ENCODE measurements around the gene IMMP2L.
"Not testable (repeated sequence)": the region's sequence is repeated elsewhere in the genome, so short reads cannot be mapped to it uniquely, and the experiment has no call there.

IMMP2L gene

DNA sequence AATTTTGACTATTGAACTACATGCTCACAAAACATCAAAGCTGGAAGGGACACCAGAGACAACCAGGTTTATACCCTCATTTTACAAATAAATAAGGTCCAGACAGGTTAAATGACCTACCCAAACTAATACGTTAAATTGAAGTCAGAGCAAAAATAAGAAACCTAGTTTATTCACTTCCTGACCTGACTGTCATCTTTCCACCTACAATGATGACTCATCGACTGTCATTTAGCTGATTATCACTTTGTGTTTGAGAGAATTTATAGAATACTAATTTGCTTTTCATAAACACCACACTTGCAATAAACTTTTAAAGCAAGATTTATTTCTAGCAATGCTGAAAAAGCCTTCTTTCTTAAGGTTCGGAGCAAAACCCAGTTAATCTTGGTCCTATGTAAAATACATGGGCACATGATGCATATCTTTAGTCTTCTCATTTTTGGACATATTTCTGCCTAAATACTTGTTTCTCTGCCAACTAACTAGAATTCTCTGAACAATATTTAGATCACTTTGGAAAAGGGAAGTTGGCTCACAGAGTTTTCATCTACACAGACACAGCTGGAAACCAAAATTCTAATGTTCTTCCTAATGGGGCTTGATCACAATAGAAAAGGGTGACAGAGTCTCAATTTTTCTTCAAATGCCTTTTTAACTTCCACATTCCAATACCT lies 488.1 kb downstream of the IMMP2L start:
- DNase-seq (ENCODE audit: low spot score) = no peak

- not testable (repeated sequence) for DNase-seq (ENCODE audit: low spot score)
Measured at GRCh38 chr7:111072658-111073057, 489.6 kb downstream of the IMMP2L start.

GRCh38 chr7:111071556-111071955 lies 490.7 kb downstream of the IMMP2L start:
- DNase-seq (ENCODE audit: low spot score) = no peak

DNA sequence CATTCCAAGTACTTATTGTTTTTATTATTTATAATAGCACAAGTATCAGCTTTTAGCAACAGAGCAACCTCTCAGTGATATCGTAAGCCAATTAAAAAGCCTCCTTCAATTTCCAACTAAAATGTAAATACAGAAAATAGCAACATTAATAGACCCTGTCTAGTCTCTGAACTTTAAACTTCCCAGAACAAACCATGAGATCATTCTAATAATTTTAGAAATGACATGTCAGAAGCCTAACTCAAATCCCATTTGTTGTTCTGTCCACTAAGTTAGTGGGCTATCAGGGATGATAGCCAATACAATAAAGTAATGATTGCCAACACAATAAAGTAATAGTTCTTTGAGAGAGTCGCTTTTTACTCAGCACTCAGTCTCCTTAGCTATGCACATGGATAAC lies 493.7 kb downstream of the IMMP2L start:
- no peak for DNase-seq (ENCODE audit: low spot score)

DNA sequence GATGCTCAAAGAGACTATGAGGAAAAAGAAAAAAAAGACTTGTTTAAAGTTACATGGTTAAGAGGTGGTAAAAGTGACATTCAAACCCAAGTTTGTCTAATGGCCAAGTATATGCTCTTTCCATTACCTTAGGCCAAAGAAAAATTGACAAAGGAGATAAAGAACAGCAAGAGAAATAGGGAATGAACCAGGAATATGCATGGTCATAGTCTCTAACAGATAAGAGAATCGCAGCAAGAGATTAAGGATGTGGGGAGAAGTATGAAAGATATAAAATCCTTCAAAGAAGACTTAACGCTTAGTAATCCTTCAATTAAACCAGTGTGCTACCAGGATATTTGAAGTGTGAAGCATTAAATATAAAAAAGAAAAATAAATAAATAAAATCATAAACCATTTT lies 494.6 kb downstream of the IMMP2L start:
- DNase-seq (ENCODE audit: low spot score) = no peak

DNA sequence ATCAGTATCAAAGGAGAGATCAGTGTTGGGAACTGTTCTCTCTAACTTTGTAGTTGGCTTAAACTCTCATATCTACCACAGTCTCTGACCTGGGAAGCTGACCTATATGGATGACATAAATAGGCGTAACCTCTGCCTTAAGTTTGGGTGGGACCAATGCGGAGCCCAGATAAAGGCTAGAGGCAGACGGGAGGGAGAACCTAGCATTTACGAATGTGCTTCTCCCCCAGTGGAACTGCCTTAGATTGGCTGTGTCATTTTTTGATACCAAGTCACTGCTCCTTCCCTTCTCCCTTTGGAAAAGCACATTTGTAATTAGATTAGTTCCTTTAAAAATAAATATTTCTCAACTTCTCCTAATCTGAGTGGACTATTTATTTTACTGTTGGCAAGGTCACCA lies 495.0 kb downstream of the IMMP2L start:
- DNase-seq (ENCODE audit: low spot score) = no peak

DNA sequence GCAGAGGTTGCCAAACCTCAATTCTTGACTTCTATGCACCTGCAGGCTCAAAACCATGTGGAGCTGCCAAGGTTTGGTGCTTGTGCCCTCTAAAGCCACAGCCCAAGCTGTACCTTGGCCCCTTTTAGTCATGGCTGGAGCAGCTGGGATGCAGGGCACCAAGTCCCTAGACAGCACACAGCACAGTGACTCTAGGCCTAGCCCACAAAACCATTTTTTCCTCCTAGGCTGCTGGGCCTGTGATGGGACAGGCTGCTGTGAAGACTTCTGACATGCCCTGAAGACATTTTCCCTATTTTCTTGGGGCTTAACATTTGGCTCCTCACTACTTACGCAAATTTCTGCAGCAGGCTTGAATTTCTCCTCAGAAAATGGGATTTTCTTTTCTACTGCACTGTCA lies 499.1 kb downstream of the IMMP2L start:
- DNase-seq (ENCODE audit: low spot score) = no peak

GRCh38 chr7:111059833-111060232 lies 502.5 kb downstream of the IMMP2L start:
- DNase-seq (ENCODE audit: low spot score) = no peak

DNA sequence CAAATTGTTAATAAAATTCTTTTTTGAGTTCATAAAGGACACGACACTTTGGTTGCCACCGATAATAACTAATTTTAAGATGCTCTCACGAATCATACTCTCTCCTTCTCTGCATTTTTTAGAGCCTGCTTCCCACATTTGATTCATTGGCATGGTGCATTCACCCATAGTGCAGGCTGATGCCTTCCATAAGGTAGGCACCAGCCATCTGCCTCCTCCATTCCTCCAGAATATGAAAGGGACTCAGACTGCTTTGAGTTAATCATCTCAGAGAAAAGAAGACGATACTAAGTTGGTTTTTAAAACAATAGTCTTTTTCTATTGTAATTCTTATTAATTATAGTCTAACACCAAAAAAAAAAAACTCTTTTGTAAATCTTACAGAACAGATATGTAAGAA lies 505.2 kb downstream of the IMMP2L start:
- DNase-seq (ENCODE audit: low spot score) = no peak

GRCh38 chr7:111056371-111056770 lies 505.9 kb downstream of the IMMP2L start:
- DNase-seq (ENCODE audit: low spot score) = no peak

- no peak for DNase-seq (ENCODE audit: low spot score)
Measured at GRCh38 chr7:111053035-111053434, 509.3 kb downstream of the IMMP2L start.

GRCh38 chr7:111051832-111052231 lies 510.5 kb downstream of the IMMP2L start:
- no peak for DNase-seq (ENCODE audit: low spot score)

GRCh38 chr7:111050875-111051416 lies 511.3 kb downstream of the IMMP2L start:
- DNase-seq (ENCODE audit: low spot score) = no peak

DNA sequence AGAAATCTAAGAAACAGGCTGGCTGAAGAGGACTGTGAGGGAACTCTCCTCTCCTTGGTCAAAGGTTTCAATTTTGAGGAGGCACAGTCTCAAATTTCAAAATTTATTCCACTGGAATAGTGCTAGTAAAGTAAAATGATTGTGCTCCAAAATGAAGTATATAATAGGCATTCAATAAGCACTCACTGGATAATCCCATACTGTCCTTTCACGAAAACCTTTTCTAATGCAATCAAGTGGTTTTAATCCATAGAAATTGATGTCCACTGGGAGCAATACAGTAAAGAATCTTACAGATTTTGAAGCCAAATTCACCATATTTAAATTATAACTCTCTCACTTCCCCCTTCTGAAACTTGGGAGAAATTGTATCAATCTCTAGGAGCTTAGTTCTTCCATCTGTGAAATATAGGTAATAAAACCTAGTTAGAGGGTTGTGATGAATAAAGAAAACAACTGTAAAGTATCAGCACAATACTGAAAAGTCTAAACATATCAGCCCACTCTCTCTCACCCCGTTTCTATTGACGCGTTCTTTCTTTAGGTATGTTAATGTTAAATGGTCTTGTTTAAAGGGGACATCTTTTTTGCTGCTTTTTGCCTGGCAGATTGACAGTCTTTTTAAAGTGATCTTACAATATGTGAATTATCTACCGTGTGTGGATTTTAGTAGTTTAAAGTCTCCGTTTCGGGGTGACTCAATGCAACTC lies 512.2 kb downstream of the IMMP2L start:
- no peak for DNase-seq (ENCODE audit: low spot score)

DNA sequence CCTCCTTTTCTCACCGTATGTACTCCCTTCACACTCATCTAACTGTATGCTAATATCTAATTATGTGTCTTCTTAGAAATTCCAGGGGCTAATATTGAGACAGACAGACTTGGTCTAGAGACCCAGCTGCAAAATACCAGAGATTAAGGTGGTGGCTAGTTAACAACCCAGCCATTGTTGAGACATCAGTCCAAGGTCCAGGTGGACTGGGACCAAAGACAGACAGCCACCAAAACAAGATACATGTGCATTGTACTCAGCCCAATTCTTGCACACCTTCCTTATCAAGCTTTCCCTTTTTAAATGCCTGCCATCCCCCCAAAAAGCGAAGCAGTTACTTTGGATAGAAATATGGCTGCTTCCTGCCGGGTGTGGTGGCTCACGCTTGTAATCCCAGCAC lies 514.7 kb downstream of the IMMP2L start:
- DNase-seq (ENCODE audit: low spot score) = no peak

DNA sequence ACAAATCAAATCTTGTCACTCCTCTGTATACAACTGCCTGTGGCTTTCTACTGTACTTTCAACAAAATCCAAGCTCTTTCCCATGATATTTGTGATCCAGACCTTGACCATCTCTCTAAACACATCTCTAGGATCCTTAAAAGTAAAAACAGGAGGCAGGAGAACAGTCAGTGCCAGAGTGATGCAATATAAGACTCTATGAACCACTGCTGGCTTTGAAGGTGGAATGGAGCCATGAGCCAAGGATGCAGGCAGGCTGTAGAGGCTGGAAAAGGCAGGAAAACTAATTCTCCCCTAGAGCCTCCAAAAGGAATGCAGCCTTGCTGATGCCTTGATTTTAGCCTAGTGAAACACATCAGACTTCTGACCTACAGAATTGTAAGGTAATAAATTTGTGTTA lies 516.8 kb downstream of the IMMP2L start:
- no peak for DNase-seq (ENCODE audit: low spot score)

- no peak for DNase-seq (ENCODE audit: low spot score)
Measured at GRCh38 chr7:111043561-111043960, 518.7 kb downstream of the IMMP2L start.

DNA sequence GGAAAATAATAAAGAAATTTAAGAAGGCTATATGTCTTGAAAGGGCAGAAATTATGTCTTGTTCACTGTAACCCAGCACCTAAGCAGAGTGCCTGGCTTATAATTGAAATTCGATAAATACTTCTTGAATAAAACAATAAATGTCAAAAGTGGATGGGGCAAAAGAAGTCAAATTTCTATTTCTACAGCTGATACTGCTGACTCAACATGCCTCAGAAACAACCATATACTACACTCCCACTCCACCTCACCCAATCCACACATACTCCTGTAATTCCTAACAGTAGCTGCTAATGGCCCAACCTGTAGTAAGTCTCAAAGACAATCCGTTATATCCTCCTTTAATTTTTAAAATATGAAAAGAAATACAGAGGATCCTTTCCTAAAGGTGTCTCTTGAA lies 519.5 kb downstream of the IMMP2L start:
- no peak for DNase-seq (ENCODE audit: low spot score)

- no peak for DNase-seq (ENCODE audit: low spot score)
Measured at GRCh38 chr7:111041577-111041976, 520.7 kb downstream of the IMMP2L start.

DNA sequence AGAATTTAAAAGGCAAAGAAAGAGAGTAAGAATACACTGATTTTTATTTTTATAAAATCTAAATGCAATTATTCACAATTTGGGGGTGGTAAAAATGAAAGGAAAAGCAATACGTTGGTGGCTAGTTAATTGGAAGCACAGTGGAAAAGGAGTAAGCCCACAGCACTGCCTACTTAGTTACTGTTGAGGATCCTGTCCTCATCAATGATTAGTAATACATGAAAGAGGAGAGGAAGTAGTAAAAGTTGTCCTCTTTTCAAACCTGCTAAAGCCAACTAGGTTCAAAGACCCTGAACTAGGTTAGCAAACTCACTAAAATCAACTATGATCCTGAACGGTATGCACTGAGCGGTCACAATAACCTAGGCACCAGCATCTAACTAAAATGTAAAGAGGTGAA lies 524.1 kb downstream of the IMMP2L start:
- no peak for DNase-seq (ENCODE audit: low spot score)

DNA sequence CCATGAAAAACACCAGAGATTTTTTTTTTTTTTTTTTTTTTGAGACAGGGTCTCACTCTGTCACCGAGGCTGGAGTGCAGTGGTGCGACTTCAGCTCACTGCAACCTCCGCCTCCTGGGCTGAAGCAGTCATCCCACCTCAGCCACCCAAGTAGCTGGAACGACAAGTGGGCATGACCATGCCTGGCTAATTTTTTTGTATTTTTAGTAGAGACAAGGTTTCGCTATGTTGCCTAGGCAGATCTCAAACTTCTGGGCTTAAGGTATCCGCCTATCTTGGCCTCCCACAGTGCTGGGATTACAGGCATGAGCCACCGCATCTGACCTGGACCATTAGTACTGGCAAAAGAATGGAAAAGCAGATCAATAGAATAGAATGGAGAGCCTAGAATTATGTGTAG lies 530.4 kb downstream of the IMMP2L start:
- no peak for DNase-seq (ENCODE audit: low spot score)

DNA sequence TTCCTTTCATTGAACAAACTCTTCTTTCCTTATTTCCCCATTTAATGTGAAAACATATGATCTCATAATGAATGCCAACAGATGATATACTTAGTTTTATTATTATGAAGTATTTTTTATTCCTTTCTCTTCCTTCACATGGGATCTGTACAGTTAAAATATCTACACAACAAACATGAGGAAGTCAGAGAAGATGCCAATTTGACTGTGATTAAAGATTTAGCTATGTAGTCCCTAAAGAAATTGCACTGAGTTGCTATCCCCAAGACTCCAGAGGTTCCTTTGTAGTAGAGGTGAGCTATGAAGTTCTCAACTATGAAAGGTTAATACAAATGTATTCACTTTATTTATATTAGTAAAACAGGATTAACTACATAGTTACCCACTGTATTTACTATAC lies 532.0 kb downstream of the IMMP2L start:
- no peak for DNase-seq (ENCODE audit: low spot score)

- no peak for DNase-seq (ENCODE audit: low spot score)
Measured at GRCh38 chr7:111029574-111030251, 532.6 kb downstream of the IMMP2L start.

Measured in COLO829 (cell line).